ENCODE measurements around the gene CCDC142.

The CCDC142 gene

DNA sequence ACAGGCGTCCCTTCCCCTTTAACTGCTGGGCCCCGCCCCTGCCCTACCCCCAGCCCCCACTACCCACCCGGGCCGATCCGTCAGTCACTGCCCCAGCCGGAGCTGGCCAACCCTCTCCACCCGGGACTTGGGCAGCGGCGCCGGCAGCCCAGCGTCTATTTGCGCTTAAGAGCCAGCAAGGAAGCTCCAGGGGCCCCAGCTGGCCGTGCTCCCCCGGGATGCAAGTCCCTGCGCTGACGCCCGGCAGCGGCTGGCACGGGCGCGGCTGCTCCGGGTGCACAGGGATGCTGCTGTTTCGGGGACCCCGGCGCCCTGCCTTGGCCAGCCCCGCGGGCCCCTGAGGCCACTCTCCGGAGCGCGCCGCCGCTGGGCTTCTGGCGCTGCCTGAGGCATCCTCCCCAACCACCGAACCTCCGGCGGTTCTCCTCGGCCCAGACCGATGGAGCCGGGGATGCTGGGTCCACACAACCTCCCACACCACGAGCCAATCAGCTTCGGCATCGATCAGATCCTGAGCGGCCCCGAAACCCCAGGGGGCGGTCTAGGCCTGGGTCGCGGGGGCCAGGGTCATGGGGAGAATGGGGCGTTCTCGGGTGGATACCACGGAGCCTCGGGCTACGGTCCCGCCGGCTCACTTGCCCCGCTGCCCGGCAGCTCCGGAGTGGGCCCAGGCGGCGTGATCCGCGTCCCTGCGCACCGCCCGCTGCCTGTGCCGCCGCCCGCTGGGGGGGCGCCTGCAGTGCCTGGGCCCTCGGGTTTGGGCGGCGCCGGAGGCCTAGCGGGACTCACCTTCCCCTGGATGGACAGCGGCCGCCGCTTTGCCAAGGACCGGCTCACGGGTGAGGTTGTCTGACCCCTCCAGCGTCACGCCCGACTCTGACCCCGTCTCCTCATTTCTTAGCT, 31.8 kb upstream of the CCDC142 start, which contains the start of gene TLX2:
Gene TLX2 (plus strand): TSS at position 83 of the 903 bp plus-strand sequence. CDS start 357 bp downstream, at position 440.
- DNase-seq = no peak

DNA sequence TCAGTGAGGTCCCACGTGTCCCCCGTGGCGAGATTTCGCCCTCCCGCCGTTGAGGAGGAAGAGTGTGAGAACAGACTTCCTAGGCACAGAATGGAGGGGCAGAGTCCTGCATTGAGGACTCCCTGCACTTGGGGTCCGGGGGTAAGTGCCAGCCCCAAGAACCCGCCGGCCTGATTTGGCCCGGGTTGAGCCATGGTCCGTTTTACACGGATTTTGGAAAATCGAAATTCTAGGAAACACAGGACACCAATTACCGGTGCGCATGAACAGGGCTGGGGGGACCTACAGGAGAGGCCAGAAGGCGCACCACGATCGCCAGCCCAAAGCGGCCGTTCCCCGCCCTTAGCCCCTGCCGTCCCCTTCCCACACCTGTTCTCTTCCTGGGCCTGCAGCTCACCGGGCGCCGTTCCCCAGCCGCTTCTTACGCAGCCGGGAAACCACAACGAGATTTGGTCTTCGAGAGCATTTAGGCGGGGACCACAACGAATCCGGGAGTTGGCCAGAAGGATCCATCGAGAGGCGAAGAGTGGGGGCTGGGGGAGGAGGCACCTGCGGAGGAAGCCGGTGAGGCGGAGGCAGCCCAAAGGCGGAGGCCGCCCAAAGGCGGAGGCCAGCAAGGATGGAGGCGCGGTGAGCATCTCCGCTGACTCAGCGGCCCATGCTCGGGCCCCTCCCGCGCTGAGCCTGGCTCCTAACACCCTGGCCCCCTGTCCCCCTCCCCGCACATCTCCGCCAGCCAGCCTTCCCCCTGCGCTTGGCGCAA, 31.0 kb upstream of the CCDC142 start:
- no peak for DNase-seq

DNA sequence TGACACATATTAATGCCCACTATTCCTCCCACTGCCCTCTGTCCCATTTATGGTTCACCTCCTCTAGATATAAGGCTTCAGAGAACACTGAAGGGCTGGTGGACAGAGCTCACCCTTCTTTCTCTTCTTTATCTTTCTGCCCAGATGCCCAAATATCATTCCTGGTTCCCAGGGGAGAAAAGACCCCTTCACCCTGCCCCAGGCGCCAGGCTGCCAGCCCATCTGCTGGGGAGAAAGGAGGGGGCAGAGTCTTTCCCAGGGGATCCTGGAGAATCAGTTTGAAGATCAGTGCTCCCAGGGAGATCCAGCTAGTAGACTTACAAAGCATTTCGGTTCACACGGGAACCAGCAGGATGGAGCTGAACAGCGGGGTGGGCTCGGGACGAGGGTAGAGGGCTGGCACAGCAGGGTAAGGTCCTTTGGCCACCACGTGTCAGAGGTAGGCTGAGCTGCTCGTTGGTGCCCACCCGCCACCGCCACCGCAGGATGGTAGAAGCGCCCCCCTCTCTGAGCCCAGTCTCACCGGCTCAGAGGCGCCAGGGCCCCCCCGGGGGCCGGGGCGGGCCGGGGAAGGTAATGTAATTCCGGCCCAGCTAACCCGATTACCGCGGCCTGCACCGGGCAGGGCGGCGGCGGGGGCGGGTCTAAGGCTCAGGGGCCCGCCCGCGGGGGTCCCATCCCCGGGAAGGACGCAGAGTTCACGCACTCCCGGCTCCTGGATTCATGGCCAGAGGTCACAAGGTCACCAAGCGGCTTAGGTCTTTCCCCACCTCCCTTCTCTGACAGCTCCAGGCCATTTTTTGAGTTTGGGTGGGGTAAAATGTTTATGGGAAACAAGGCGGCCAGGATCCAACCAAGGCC, 30.2 kb upstream of the CCDC142 start:
- no peak for DNase-seq

DNA sequence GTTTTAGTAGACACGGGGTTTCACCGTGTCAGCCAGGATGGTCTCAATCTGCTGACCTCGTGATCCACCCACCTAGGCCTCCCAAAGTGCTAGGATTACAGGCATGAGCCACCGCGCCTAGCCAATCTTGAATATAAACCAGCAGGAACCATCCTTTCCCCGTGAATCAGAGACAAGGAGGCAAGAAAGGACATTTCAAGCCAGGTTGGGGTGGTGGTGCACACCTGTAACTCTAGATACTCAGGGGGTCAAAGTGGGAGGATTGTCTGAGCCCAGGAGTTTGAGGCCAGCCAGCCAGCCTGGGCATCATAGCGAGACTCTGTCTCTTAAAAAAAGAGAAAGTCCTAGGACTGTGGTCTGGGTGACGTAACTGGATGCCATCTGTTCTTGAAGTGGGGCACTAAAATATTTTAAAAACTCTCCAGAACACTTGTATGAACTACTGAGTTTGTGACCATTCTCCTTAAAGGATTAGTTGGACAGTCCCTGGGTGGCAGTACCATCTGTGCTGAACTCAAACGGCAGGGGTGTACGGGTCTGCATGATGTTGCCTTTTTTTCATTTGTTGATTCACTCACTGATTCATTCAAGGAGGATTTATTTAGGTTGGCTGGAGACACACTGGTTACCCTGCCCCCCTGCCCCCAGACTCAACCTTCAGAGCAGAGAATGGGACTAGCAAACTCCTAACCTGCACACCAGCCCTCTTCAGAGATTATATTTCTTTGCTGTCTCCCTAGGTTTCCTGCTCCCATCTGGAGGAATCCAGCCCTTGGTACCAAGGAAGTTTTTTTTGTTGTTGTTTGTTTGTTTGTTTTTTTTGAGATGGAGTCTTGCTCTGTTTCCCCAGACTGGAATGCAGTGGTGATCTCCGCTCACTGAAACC, 28.5 kb upstream of the CCDC142 start:
- peak; percentile 47 for DNase-seq

DNA sequence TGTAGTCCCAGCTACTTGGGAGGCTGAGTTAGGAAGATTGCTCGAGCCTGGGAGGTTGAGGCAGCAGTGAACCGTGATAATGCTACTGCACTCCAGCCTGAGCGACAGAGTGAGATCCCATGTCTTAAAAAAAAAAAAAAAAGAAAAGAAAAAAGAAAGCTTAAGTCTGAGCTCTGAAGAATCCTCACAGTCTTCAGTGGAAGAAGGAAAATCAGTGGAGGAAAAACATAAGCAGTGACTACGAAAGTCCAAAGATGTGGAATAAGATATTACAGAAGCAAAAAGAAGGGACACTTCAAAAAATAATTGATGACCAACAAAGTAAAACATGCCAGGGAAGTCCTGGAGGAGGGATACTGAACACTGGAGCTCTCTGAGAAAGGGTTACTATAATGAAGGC, 27.5 kb upstream of the CCDC142 start:
- no peak for DNase-seq

DNA sequence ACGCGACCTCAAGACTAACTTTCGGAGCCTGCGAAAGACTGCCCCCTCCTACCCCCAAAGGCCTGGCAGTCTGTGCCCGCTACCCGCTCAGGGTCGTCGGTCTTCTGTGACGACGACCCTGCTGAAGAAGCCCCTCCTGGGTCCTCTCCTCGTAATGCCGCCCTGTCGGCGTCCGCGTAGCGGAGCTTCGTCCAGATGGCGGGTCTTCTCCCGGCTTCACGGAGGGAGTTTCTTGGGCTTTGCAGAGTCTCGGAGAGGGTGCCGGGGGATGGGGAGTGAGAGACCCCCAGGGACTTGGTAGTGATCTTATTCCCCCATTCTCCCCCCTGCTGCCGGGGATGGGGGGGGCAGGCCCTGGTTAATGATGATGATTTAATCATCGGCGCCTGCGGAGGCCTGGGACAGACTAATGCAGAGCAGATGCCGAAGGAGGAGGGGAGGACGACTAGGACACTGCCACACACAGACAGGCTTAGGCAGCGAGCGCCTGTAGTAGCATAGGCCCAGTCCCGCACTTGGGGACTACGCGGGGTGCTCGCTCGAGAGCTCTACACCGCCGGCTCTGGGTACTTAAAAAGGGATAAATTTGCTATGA, 25.2 kb upstream of the CCDC142 start:
- peak; percentile 94 for DNase-seq

DNA sequence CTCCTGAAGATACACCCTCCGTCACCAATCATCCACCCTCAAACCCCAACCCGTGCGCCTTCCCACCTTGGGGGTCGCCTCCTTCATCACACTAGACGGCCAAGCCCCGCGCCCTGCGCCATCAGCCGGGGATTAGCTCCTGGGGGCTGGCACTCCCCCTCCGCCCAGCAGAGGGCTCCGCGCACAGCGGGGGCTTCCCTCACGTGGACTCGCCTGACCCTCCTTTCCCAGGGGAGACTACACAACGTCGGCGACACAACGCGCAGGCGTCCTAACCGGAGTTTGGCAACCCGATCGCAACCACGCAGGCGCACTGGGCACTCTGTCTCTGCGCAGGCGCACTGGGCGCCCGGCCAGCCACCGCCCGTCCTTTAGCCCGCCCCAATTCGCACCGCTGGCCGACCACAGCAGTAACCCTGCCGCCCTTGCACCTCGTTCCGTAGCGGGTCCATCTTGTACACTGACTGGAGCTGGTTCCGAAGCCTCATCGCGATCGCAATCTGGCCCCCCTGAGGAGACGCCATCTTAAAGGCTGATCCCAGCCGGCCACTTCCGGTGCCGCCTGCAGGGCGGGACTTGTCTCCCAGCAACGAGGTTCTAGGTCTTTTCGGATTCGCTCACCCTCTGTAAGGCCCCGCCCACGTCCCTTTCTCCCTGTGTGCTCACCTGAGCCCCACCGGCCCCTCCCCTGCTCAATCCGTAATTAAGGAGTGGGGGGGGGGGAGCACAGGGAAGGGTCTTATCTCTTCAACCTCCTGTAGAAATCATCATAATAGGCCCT, 24.5 kb upstream of the CCDC142 start, which contains the start of gene PCGF1:
Gene PCGF1 (minus strand): TSS at position 551 of the 781 bp plus-strand sequence. CDS start 27 bp downstream, at position 524.
- peak; percentile 99 for DNase-seq

DNA sequence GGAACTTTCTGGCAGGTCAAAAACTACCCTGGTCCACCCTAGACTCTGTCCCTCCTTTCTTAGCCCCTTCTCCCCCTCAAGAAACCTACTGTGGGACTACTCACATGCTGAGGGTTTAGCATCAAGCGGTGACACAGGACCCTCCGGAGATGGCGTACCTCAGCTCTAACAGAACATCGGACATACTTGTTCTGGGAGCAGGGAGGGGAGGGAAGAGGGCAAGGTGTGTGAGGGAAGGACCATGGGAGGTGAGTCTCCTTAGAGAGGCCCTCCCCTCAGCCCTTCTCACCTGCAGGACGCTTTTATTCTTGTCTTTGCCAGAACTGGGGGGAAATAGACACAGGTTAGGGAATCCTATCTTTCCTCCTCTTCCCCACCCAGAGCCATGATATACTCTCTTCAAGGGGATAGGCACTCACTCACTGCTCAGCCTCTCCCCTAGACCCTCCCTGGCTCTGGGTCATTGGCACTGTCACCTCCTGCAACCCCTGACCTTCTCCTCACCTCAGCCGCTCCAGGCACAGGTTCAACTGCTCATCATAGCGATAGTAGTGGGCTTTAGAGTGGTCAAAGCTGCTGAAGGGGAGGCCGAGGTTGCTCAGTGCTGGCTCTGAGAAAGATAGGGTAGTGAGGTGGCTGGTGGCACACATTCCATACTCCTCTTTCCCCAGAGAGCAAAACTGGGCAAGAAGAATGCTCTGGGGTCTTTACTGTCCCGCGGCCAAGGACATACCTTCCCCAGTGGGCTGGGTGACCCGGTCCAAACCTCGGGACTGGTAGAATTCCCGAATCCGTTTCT, 22.8 kb upstream of the CCDC142 start:
- no peak for DNase-seq

DNA sequence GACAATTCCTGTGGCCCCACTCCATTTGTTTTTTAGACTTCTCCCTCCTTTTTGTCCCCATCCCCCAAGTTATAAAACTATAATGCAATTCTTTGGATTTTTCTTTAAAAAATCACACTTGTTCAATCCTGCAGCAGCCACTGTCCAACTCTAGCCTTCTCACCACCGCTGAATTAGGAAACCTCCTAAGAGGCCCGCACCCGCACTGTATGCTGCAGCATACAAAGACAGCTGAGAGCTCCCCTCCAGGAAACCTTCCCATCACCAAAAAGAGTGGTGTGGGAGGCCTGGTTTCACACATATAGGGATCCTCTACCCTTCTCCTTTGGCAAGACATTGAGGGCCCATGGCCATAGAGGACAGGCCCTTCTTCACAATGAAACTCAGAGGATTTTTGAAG, 21.8 kb upstream of the CCDC142 start:
- DNase-seq = no peak

DNA sequence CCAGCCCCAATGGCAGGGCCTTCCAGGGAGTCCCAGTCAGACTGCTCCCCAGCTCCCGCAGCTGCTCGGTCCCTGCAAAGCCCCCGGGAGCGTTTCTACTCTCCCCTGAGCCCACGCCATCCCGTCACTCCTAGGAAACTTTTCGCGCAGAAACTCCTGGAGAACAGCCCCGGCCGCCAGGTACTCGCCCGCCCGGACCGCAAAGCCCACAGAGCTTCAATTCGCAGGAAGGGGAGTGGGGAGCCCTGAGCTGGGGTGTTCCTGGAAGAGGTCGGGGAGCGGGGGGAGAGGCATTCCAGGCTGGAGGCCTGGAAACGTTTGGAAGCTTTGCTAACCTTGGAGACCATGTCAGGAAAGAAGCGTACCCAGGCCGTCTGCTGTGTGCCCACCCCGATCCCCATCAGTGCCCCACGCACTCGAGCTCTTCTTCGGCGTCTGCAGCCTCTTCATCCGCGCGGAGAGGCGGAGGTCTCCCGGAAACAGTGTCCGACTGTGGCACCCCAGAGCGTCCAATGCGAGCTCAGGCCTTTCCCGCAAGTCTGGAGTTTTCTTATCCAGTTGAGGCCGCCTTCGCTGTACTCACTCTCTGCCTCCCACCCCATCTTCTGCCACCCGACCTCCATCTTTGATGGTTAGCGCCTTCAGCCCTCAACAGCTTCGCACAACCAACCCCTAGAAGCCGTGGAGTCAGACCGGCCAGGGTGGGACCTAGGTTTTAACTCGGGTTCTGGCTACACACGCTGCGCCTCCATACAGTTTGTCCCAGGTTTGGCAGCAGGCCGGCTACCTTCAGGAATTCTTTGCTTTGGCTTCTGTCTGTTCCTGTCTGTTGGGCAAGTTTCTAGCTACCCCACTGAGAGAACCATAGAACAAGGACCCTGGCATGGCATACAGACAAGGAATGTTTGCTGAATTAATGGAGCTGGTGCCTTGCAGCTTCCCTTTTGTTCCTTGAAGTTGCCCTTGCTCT, 21.0 kb upstream of the CCDC142 start:
- no peak for DNase-seq

DNA sequence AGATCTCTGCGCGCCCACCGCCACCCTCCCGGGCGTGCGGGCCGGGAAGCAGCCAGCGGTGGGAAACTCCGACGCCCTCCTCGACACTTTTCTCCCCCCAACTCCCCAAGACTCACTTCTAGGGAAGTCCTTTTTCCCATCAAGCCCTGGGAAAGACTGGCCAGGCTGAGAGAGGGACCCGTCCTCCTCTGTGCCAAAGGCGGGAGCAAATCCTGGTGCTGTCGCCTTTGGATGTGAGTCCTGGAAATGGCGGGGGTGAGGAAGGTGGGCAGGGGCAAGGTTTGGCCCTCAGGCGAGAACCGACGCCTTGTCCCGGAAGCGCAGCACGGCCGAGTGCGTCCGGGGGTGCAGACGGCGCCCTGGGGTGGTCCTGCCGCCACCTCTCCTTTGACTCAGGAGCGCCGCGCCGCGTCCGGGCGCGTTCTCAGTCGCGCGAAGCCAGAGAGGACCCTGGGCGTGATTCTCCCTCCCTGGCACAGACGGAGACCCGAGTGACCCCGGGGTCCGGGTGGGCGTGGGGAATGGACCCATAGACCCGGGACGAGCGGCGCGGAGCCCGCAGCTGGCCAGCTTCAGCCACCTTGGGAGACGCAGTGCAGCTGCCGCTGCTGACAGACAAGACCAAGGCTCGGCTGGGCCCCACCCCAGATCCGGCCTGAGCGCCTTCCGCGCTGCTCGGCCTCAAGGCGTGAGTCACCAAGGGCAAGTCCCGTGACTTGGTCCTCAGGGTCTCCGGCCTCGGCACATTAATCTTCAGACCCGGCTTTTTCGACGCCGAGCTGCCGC, 20.1 kb upstream of the CCDC142 start:
- DNase-seq = peak; percentile 77

DNA sequence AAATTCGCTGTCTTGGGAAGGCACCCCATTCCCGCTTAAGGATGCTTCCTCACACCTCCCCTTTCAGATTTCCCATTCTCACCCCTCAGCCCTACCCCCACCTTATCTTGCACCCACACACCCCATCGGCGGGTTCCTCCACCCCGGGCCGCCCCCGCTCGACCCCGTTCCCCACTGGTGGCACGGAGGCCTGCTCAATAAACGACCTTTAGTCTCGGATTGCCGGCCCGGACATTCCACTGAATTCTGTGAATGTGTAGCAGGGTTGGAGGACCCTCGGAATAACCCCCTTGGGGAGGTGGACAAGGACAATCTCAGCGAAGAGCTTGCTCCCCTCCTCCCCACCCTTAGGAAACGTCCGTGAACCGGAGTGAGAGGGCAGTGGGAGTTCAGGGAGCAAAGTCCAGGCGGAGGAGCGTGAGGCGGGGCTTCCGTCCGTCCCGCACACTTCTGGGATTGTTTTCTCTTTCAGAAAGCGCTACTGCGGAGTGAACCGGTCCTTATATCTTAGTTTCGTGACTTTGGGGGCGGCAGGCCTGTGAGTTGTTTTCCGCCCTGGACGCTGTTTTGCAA, 19.4 kb upstream of the CCDC142 start:
- DNase-seq = no peak

DNA sequence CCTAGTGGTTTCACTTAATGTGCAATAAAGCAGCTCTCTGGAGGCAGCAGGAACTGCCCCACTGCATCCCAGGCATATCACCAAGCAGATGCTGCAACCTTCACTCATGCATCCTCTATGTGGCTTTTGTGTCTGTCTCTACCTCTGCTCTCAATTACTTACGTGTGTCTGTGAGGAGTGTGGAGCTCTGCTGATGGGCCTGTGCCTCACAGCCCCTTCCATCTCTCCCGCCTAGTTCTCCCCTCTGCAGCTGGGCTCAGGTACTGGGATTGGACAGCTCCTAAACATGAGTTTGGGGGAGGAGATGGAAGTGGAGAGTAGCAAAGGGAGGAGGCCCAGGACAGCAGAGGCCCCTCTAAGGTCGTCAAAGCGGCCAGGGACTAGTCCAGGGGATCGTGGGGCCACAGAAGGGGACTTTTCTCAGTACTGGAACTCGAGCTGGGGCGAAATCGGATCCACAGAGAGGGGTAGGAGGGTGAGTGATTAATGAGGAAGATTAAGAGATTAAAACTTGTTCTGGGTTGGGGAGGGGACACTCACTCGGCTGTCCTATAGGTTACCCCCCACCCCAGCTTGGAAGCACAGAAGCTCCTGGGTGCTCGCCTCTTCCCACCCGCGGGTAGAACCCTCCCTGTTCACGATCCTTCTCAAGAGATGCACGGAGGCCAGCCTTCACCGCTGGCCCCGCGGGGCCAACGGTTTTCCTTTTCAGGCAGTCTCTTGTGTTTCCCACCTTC, 18.7 kb upstream of the CCDC142 start:
- no peak for DNase-seq

DNA sequence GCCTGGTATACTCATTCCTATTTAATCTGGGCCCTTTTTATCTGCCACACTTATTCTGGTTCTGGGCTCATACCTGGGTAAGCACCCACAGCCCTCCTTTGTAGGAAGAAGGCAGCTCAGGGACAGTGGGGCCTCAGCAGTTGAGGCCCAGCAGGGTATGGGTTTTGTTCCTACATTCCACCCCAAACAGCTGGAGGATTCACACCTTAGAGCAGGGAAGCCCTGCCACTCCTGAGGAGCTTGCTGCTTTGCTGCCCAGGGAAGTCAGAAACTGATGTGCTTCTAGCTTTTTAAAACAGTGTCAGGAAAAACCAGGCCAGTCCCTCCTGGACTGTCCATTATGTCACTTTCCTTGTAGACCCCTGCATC, 17.8 kb upstream of the CCDC142 start:
- no peak for DNase-seq

DNA sequence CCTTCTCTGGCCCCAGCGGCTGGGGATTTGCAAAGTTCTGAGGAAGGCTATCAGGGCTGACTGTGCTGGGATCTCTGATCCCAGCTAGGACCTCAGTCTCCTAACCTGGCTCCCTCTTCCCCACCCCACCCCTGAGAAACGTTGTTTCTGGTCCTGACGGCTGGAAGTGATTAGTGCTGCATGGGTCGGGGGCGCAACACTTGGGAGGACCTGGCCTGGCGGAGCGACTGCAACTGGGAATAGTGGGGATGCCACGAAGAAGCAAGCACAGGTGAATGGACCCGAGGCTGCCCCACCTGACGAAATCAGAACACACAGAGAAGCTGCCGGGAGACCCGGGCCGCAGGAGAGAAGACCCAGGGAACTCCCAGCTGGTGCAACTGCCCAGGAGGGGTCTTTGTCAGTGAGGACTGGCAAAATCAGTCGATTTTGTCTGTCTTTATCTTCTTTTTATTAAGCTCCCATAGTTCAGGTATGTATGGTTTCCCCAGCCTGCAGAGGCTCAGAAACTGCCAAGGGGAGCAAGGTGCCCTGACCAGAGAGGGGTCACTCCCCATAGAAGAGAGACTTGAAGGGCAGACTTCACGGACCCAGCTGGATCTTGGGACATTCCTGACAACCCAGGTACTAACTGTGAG, 17.3 kb upstream of the CCDC142 start:
- no peak for DNase-seq

Measured in fibroblast of skin of right biceps (primary cell).